HG03060 (cell line): ENCODE data around the gene INPP5B.
"Not testable (repeated sequence)": the region's sequence is repeated elsewhere in the genome, so short reads cannot be mapped to it uniquely, and the experiment has no call there.

Experiments used
- ATAC-seq: cut with Tn5 transposase; IDR thresholded peaks from one replicate; pipeline ENCODE4 v1.9.1; 2021; ENCODE audit warnings: low read depth, moderate number of reproducible peaks; ENCODE audit not compliant: unreplicated experiment

The INPP5B gene

DNA sequence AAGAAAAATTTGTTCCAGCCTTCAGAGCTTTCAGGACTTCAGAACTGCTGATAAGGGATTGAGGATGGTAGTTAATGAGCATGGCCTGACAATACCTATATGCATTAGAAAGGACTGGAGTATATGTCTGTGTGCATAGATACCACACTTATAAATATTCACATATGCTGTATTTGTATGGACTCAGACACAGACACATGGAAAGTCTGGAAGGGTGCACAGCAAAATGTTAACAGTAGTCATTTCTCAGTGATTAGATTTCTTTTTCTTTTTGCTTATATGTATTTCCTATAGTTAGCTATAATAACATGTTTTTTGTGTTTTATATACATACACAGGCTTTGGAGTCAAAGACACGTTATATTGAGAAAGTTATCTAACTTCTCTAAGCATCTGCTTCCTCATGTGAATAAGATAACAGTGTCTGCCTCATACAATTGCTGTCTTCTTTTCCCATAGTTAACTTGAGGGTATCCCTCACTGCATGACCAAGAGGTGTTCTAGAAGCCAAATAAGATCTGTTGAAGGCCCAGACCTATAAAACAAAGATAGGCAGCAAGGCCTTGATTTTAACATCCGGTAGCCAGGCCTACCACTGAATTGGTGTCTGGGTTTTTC, 31.3 kb downstream of the INPP5B start:
- ATAC-seq, result no peak

- no peak for ATAC-seq
Measured at GRCh38 chr1:37914719-37915475, 32.0 kb downstream of the INPP5B start.

- not testable (repeated sequence) for ATAC-seq
Measured at GRCh38 chr1:37911478-37911877, 35.4 kb downstream of the INPP5B start.

DNA sequence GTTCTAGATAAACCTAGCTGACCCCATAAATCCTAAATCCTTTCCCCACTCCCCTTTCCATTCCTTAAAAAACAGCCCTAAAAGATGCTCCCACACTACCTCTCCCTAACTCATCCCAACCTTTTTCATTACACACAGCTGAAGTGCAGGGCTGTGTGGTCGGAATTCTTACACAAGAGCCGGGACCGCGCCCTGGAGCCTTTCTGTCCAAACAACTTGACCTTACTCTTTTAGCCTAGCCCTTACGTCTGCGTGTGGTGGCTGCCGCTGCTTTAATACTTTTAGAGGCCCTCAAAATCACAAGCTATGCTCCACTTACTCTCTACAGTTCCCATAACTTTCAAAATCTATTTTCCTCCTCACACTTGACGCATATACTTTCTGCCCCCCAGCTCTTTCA, 36.0 kb downstream of the INPP5B start:
- not testable (repeated sequence) for ATAC-seq

DNA sequence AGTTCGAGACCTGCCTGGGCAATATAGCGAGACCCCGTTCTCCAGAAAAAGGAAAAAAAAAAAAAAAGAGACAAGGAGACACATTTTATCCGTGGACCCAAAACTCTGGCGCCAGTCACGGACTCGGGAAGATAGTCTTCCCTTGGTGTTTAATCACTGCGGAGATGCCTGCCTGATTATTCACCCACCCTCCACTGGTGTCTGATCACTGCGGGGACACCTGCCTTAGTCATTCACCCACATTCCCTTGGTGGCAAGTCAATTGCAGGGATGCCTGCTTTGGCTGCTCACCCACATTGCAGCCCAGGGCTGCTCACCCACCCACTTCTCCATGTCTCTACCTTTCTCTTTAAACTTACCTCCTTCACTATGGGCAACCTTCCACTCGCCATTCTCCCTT, 38.3 kb downstream of the INPP5B start:
- not testable (repeated sequence) for ATAC-seq

DNA sequence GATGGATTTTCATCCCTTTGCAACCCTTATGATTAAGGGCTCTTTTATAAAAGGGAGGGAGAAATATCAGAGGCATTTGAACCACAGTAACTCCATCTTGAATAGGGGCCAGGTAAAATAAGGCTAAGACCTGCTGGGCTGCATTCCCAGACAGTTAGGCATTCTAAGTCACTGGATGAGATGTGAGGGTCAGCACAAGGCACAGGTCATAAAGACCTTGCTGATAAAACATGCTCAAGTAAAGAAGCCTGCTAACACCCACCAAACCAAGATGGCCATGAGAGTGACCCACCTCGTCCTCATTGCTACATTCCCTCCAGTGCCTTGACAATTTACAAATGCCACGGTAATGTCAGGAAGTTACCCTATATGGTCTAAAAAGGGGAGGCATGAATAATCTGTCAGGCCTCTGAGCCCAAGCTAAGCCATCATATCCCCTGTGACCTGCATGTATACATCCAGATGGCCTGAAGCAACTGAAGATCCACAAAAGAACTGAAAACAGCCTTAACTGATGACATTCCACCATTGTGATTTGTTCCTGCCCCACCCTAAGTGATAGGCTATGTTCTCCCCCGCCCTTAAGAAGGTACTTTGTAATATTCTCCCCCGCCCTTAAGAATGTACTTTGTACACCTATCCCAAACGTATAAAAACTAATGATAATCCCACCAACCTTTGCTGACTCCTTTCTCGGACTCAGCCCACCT, 39.3 kb downstream of the INPP5B start:
- ATAC-seq, result not testable (repeated sequence)

- not testable (repeated sequence) for ATAC-seq
Measured at GRCh38 chr1:37906591-37906990, 40.3 kb downstream of the INPP5B start.

DNA sequence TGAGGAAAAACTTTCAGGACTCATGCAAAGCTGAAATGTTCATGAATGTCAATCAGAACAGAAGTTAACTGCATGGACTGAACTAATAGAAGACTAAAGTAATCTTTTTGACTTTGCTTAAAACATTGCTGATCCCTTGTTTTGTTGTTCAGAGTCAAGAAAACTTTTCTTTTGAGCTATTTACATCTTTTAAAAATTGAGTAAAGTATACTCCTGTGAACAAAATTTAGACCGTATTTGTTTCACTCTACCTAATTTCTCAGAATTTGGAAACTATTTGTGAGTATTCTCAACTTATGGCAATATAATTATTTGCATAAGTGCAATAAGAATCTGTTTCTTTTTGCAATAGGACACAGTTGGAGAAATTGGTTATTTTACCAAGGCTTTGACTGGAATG, 41.1 kb downstream of the INPP5B start:
- ATAC-seq, result no peak

DNA sequence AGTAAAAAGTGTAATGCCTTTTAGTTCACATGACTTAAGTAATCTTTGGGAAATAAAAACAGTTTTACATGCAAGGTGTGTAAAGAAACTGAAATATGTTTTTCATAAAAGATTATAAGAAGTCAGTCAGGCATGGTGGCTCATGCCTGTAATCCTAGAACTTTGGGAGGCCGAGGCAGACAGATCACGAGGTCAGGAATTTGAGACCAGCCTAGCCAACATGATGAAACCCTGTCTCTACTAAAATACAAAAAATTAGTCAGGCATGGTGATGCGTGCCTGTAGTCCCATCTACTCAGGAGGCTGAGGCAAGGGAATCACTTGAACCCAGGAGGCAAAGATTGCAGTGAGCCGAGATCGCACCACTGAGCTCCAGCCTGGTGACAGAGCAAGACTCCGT, 42.9 kb downstream of the INPP5B start:
- ATAC-seq, result not testable (repeated sequence)

GRCh38 chr1:37902983-37903382, 43.9 kb downstream of the INPP5B start:
- ATAC-seq, result no peak

- no peak for ATAC-seq
Measured at GRCh38 chr1:37901893-37902225, 45.0 kb downstream of the INPP5B start.

DNA sequence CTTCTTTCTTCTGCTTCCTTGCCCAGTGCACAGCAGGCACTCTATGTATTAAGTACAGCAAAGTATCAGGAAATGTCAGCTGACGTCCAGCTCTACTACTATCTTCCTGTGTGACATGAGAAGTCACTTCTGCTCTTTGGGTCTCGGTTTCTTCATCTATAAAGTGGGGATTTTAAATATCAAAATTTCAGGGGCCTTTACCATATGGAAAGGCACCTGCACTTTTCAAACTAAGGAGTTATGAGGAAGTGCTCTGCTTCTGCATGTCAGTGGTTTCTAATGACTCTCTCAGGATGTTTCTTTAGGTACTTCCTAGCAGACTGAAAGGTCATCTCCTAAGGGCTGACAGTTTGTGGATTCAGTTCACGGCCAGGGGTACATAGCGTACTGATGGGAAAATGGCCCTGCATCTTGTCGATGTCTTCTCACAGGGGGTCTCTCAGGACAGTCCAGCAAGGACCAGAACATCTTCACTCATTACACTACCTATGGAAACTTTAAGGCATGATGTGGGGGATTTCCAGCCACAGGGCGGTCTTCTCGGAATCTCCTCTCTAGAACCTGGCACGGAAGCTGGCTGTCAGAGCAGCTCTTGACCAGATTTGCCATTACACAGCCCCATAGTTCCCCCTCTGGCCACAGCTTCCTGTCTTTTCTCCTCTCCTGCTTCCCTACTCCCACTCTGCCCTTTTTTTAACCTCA, 45.5 kb downstream of the INPP5B start:
- peak; percentile 55 for ATAC-seq

- not testable (repeated sequence) for ATAC-seq
Measured at GRCh38 chr1:37897563-37897962, 49.3 kb downstream of the INPP5B start.

- ATAC-seq, result no peak
Measured at GRCh38 chr1:37893673-37894072, 53.2 kb downstream of the INPP5B start.

DNA sequence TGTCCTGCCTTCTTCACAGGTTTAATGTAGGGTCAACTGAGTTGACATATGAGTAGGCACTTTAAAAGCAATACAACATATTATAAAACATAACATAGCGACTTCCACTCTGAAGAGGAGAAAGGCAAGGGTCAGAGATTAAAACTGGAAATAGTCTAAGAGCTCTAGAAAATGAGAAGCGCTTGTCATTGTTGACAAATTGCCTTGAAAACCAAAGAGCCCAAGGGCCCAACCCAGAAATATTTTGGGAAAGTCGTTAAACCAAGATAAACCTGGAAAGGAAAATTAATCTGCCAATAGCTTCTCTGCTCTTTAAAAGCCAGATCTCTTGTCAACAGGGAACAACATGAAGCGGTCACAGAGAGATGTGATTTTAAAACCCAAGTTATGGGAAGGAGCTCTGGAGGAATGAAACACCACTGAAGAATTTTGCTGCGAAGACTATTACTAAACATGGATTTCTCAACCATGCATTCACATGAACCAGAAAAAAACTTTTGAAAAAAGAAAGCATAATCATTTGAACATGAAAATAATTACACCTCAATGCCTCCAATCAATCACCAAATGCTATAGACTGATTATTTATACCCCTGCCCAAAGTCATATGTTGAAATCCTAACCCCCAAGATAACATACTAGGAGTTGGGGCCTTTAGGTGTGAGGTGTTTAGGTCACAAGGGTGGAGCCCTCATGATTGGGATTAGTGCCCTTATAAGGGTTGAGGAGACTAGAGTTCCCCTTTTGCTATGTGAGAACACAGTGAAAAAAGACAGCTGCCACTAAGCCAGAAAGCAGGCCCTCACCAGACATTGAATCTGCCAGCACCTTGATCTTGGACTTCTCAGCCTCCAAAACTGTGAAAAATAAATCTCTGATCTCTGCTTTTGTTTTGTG, 54.5 kb downstream of the INPP5B start:
- no peak for ATAC-seq

DNA sequence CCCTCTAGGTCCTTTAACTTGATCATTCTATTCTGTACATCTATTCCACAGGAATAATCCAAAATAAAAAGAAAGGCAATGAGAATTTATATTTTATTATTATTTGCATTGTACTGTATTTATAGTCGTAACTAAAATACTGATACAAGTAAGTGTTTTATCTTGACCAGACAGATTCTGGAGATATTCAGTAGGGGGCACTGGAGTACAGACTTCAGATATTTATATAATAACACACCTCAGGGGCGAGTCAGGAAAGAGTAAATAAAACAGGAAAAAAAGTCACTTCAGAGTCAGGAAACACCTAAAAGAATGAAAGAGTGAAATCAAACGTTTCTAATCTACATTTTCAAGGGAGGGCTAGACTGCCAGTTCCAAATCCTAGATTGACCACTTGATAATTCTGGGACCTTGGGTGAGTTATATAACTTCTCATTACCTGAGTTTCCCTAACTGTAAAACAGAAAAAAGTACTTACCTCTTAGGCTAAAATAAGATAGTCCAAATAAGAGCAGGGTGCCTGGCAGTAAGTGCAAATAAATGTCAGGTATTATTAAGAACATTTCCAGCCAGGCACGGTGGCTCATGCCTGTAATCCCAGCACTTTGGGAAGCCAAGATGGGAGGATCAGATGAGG, 56.4 kb downstream of the INPP5B start:
- ATAC-seq, result no peak

DNA sequence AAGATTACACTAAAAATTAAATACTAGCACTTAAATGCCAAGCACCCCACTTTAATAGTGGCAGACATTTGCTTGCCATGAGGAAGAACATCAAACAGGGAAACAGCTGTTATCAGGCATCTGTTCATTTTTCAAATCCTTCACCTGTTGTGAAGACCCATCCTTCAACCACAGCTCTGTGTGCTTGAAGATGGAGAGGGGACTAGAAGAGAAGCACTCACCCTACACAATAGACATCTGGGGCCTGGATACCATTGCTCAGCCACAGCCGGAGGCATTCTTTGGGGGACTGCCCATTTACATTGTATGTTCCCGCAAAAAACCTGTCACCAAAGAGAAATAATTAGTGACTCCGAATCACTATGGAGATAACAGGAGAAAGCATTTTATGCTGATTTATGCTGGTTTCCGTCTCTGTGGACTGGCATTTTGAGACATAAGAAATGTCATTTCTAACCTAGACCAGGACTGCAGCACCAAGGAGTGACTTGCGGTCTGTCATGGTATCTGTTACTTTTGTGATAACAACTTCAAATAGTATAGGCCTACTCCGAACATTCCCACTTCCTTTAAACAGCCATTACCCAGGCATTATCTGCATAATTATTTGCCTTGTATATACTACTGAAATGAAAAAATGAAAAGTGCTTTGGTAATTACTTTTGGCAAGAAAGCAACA, 58.7 kb downstream of the INPP5B start:
- no peak for ATAC-seq

- ATAC-seq, result no peak
Measured at GRCh38 chr1:37884145-37884544, 62.7 kb downstream of the INPP5B start.

DNA sequence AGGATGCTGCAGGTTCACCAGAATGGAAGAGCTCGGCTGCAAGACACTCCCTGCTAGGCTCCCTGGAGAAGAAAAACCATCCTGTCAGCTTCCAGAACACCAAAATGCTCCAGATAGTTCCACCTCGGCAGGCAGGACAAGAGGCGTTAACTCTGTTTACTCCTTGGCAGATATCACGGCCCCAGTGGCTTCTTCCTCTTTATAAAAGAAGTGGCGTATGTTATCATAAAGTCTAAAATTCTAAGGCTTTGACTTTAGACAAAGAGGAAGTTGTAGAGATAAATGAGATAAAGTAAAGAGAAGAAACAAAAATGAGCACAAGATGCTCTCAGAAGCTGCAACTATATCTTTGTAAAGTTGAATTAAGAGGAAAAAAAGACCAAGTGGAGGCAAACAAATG, 63.2 kb downstream of the INPP5B start:
- ATAC-seq, result no peak
